GM18951 (cell line): ENCODE data around the gene GULP1.

ENCODE experiments used
- POLR2A ChIP-seq: IDR thresholded peaks from 4 replicates; pipeline ENCODE4 v1.6.1; 2011; ENCODE audit warnings: mild to moderate bottlenecking; ENCODE audit not compliant: insufficient read length, insufficient read depth; ENCODE audit errors: extremely low read depth
- in situ Hi-C: fragments of 300-500 bp; cut with MboI; formaldehyde crosslinking; loops from one replicate; pipeline ENCODE4 v1.12.0; 2022; ENCODE audit warnings: low sequenced_read_pairs, mixed read lengths, inconsistent platforms; ENCODE audit not compliant: unreplicated experiment

GULP1 gene

DNA sequence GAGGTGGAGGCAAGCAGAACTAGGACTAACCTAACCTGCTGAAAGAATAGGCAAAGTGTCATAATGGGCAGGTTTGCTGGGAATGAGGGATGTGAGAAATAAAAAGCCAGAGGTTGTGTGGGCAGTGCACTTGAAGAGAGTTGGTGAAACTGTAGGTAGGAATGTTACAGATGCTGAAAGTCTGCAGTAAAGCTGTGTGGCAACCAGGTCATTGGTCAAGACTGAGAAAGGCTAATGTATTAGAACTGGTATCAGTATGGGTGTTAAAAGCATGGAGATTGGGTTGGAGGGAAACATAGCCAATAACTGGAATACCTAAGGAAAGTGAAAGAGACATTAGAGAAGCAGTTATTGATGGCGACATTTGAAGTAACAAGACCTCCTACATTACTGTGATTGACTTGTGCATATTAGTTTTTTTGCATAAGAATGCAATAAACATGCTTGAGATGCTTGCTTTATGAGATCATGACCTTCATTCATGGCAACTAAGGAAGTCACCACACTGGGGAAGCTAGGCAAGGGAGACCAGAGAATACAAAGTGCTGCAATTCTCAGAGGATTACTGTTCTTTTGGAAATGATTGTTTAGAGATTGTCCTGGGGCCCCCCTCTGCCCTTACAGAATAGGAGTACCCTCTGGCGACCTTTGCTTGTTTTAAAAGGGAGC is 11.8 kb downstream of the GULP1 start:
- in situ Hi-C loops, result no loop called here
- no peak for TF ChIP-seq POLR2A

DNA sequence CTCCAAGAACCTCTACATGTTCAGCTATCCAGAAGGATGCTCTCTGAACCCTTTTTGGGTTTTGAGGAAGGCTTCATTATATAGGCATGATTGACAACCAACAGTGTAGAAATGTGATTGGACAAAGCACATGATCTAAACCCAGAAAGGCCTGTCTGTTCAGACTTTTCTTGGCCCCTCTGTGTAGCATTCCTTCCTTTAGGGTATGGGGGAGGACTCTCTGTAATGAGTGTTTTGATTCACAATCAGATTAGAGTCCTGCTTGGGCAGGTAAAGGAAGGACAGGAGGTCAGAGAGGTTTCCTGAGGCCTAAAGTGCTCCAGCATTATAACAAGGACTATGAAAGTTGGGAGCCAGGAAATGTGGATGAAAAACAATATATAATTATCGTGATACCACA is 13.6 kb downstream of the GULP1 start:
- TF ChIP-seq POLR2A, result no peak

DNA sequence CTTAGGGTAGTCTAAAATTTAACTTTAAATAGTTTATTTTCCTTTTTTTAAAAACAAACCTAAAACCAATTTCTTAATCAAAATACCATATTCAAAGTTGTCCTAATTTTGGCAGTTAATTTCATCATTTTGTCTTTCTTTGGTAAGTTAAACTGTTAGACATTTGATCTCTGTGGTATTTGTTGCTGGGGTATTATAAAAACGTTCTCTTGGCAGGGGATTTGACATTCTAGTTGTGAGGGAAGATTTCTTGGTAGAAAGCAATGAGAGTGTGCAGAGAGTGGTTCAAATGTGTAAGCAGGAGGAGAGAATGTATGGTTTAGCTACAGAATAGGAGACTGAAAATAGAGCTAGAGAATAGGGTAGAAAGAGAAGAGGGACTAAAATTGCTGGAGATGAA is 14.6 kb downstream of the GULP1 start:
- in situ Hi-C loops, result no loop called here
- TF ChIP-seq POLR2A, result no peak

More for the DNA sequence above, 13.6 kb downstream of the GULP1 start:
- in situ Hi-C loops, result no loop called here

DNA sequence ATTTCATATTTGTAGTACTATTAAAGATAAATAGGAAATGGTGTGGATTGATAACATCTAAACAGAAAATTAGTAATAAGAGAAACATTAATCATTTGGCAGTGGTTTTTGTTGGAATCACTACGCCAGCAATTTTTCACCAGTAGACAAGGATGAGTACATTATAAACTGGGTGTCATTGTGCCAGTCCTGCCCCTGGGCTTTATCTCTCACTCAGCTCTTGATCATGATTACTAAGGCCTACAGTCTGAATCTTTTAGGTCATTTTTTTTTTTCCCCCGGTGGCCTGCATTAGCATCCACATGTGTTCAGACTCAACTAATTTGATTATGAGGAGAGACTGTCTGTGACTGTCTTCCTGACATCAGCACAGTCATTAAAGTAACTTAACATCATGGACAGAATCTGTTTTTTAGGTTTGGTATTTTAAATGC is 16.2 kb downstream of the GULP1 start:
- TF ChIP-seq POLR2A, result no peak
- in situ Hi-C loops, result no loop called here

DNA sequence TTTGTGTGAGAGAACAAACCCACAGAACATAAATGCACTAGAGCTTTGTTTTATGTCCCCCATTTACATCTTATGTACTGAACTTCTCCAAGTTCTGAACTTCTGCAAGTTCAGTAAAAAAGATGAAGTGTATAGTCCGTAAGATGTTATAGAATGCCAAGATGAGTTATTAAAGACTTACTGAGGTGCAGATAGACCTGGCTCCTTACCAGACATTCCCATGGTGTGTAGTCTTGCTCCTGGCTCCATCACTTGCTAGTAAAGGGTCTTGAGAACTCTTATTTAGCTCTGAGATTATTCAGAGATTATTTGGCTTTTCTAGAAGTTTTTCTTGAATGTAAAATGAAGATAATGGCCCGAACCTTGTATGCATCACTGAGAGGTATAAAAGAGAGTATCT is 16.8 kb downstream of the GULP1 start:
- TF ChIP-seq POLR2A, result no peak
- in situ Hi-C loops, result no loop called here

DNA sequence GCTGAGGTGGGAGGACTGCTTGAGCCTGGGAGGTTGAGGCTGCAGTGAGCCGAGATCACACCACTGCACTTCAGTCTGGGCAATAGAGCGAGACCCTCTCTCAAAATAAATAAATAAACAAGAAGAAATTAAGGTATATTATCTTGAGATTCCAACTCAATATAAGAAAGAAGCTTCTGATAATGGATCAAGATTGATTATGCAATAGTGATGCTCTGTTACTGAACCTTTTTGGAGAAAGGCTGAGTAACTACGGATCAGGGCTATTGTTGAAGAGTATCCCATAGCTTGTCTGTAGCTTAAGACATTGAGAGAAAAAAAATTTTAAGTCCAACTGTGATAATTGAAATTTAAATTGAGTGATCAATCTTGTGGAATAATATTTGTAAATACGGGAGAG is 17.7 kb downstream of the GULP1 start:
- TF ChIP-seq POLR2A, result no peak
- in situ Hi-C loops, result no loop called here

DNA sequence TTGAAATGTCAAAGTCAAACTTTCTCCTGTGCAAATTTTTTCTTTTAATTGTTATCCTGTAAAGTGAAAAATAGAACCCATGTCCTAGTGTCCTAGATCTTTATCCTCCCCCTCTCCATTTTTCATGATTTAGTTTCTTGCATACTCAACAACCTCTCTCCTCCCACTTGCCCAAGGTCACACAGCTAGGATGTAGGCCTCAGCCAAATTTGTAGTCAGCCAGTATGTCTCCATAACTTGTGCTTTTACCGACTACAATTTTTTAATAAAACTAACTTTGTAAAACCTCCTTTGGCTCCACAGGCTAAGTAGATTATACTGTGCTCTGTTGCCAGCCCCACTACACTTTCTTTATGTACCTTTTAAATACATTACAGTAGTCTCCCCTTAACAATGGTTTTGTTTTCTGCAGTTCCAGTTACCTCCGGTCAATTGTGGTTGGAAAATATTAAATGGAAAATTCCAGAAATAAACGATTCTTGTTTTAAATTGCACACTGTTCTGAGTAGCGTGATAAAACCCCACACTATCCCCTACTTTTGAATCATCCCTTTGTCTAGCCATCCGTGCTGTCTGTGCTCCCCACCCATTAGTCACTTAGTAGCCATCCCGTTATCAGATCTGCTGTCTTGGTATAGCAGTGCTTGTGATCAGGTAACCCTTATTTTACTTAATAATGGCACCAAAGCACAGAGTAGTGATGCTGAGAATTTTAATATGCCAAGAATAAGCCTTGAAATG is 22.8 kb downstream of the GULP1 start:
- in situ Hi-C loops, result no loop called here
- TF ChIP-seq POLR2A, result no peak

DNA sequence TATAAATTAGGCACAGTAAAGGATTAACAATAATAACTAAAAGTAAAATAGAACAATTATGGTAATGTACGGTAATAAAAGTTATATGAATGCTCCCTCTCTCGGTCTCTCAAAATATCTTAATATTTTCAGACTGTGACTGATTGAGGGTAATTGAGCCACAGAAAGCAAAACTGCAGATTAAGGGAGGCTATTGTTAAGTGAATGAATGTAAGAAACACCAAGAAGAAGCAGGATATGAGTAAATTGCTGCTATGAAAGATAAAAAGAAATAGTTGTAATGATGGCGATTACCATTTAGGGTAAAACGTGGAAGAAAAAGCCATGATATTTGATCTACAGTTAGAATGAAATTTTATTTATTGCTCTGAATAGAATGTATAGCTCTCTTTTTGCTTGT is 24.1 kb downstream of the GULP1 start:
- TF ChIP-seq POLR2A, result no peak
- in situ Hi-C loops, result no loop called here

DNA sequence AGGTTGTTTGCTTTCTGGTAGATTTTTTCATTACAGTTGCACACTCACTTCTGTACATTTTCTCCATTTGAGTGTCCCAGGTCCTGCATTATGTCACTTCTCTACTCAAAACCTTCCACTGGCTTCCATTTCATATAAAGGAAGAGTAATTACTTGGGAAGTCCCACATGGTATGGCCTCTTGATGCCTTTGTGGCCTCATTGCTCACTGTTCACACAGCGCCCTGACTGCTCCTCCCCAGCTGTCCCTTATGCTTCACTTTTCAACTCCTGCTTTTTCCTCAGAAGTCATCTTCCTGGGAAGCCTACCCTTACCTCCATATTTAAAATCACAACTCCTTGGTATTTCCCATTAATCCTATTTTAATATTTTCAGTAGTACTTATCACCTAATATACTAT is 24.7 kb downstream of the GULP1 start:
- TF ChIP-seq POLR2A, result no peak
- in situ Hi-C loops, result no loop called here

DNA sequence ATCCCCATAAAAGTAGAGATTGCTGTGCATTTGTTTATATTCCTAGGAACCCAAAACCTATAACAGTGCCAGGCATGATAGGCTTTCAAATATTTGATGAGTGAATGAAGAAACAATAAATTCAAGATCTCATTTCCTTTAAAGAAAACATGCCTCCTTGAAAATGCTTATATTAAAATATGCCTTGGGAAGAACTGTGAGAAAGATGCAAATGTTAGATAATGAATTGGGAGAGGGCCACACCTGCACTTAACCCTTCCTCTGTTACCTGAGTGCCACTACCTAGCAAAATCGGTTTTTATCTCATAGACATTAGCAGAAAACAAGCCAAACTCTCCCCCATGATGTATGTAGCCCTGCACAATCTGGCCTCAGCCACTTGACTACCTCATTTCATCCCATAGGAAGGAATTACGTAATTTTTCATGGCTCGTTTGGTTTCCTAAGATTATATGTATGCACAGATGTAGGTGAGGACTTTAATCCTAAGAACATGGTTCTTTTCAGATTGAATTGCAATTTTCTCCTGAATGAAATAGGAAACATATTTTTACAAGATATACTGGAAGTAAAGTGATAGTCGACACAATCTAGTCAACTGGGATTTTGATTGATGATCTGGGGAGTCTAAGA is 25.2 kb downstream of the GULP1 start:
- in situ Hi-C loops, result no loop called here
- no peak for TF ChIP-seq POLR2A

DNA sequence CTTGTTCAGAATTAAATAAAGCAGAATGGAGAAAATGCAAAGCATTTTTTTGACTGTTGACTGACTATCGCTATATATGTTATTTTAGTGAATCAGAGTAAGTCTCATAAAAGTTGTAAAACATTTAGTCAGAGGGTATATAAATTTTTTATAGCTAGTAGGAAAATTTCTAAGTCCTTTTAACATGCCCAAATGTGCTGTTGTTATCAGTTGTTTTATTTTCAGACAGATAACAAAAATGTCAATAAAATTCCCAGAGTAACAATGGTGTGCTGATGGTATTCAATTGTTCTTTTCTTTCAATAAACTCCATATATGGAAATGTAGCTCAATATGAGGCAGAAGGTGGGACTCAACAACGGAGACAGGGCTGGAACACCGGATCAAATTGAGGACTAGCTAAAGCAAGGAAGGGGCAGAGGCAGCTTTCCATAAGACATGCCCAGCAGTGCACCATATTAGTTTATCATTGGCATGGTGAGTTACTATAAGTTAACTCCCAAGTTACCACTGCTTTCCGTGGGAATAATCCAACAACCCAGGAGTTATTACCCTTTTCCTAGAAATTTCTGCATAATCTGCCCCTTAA is 26.6 kb downstream of the GULP1 start:
- in situ Hi-C loops, result no loop called here
- TF ChIP-seq POLR2A, result no peak

DNA sequence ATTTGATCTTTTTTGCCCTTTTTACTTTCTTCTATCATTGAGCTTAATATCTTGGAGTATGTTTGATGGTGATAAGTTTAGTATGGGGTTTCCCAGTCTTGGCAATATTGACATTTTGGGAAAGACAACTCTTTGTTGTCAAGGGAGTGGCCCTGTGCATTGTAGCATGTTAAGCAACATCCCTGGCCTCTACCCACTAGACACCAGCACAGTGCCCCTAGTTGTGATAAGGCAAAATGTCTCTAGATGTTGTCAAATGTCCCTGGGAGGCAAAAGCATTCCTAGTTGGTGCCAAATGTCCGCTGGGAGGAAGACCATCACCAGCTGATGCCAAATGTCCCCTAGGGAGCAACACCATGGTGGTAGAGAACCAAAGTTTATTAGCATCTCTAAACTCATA is 28.2 kb downstream of the GULP1 start:
- in situ Hi-C loops, result no loop called here

DNA sequence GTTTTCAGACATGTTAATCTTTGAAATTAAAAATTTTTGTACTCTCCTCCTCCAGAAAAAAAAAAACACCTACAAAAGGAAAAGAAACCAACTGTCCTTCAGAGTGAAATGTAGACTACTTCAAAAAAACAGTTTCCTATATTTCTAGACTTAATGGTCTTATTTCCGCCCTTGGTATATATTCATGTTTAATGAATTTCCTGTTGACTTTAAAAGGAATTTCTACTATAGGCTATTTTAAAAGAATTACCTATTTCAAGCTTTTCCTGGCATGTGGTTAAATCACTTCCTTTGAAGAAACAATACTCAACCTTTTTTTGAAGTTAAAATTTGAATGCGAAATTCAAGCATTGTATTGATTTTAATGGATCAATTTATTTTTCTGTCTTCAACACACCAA is 29.2 kb downstream of the GULP1 start:
- in situ Hi-C loops, result no loop called here
- TF ChIP-seq POLR2A, result no peak

More for the DNA sequence above, 28.2 kb downstream of the GULP1 start:
- no peak for TF ChIP-seq POLR2A
